ENCODE data around the gene CTPS2.

CTPS2 gene

GRCh38 chrX:16544969-16545368, 167.5 kb downstream of the CTPS2 start:
- no peak for DNase-seq

All from DMS79 (cell line).